Endothelial cell of umbilical vein (primary cell): ENCODE measurements around the gene ADIPOQ. TPM values are rescaled to one million over a fixed set of nuclear protein-coding genes. Genes with fewer than 3 reads are reported as not detected.

Experiments
- BruUV-seq: library from RNA; stranded (reverse); fragments of 400-500 nt; replicated peaks from 2 replicates; lab custom pipeline; 2021; lab: Mats Ljungman, UMichigan
- CTCF ChIA-PET: fragments of 300-600, 350-600 bp; sonication (Branson Sonifier 250); formaldehyde crosslinking; loops from one replicate; lab custom pipeline; 2021; ENCODE audit warnings: antibody characterized with exemption, inconsistent platforms; lab: Charles Lee
- POLR2A ChIA-PET: fragments of 300-600, 350-600 bp; sonication (Branson Sonifier 250); formaldehyde crosslinking; loops from one replicate; lab custom pipeline; 2021; ENCODE audit warnings: antibody characterized with exemption, inconsistent platforms; lab: Charles Lee
- DNase-seq: peaks from one replicate; pipeline ENCODE4 v3.0.0-alpha.2; 2011; ENCODE audit warnings: low read depth, low spot score
- FAIRE-seq: peaks from 2 replicates; lab custom pipeline; 2011; peaks lifted over from hg19 to GRCh38; lab: Jason Lieb, UNC
- H2AFZ ChIP-seq: 2 replicates; pipeline ENCODE4 v1.6.0; 2012; ENCODE audit warnings: low read depth, low read length, control low read depth, inconsistent platforms
- H3K27ac ChIP-seq: 2 replicates; pipeline ENCODE4 v1.5.1; 2011; ENCODE audit warnings: low read depth, mild to moderate bottlenecking, control low read depth, low read length, moderate library complexity; ENCODE audit not compliant: insufficient read depth
- H3K27me3 ChIP-seq, 2 experiments: 2 replicates each; pipeline versions ENCODE4 v1.6.0 to v1.6.1; 2011; ENCODE audit warnings: low read length in 2 of 2, mixed read lengths in 1 of 2; ENCODE audit not compliant: control insufficient read depth in 2 of 2, insufficient read depth in 2 of 2
- H3K36me3 ChIP-seq, 2 experiments: 2 replicates in 1 of 2; 3 replicates in 1 of 2; pipeline ENCODE4 v1.5.1; 2011; ENCODE audit warnings: low read length in 2 of 2, mild to moderate bottlenecking in 1 of 2, moderate library complexity in 1 of 2; ENCODE audit not compliant: control insufficient read depth in 2 of 2, insufficient read depth in 2 of 2; ENCODE audit errors: extremely low read depth in 1 of 2
- H3K4me1 ChIP-seq: 3 replicates; pipeline ENCODE4 v1.5.1; 2011; ENCODE audit warnings: mild to moderate bottlenecking, low read length; ENCODE audit not compliant: control insufficient read depth, insufficient read depth; ENCODE audit errors: extremely low read depth
- H3K4me2 ChIP-seq: 2 replicates; pipeline ENCODE4 v1.6.1; 2011; ENCODE audit warnings: low read length, control low read depth, mixed read lengths; ENCODE audit not compliant: insufficient read depth
- H3K4me3 ChIP-seq, 3 experiments: fragments of 200-600 bp in 1 of 3; sonication (generic), shearing (Covaris generic) in 1 of 3; replicated peaks in 1 of 3; 2 replicates each; pipeline ENCODE4 v1.5.1; 2011 to 2016; ENCODE audit warnings: control low read depth in 3 of 3, low read length in 3 of 3, mild to moderate bottlenecking in 2 of 3, inconsistent platforms in 1 of 3, low read depth in 1 of 3, moderate library complexity in 1 of 3; ENCODE audit not compliant: insufficient read depth in 1 of 3
- H3K79me2 ChIP-seq: 2 replicates; pipeline ENCODE4 v1.6.0; 2012; ENCODE audit warnings: low read length, inconsistent platforms; ENCODE audit not compliant: control insufficient read depth, insufficient read depth
- H3K9ac ChIP-seq: replicated peaks from 2 replicates; pipeline ENCODE3; 2011; ENCODE audit warnings: low read length, control low read depth; ENCODE audit not compliant: insufficient read depth; ENCODE audit errors: extremely low read depth
- H3K9me1 ChIP-seq: replicated peaks from 3 replicates; pipeline ENCODE4 v1.6.0; 2011; ENCODE audit warnings: mild to moderate bottlenecking, low read length; ENCODE audit not compliant: control insufficient read depth, insufficient read depth; ENCODE audit errors: extremely low read depth
- H3K9me3 ChIP-seq: replicated peaks from 2 replicates; pipeline ENCODE4 v1.5.1; 2012; ENCODE audit warnings: low read length, inconsistent platforms; ENCODE audit not compliant: control insufficient read depth, insufficient read depth
- H4K20me1 ChIP-seq: replicated peaks from 2 replicates; pipeline ENCODE3; 2011; ENCODE audit warnings: mild to moderate bottlenecking, low read length; ENCODE audit not compliant: control insufficient read depth, insufficient read depth; ENCODE audit errors: extremely low read depth
- CTCF ChIP-seq, 2 donors: IDR thresholded peaks; 1 replicate in 1 of 2; 2 replicates in 1 of 2; pipeline ENCODE4 v1.5.1; 2011; ENCODE audit warnings: low read length in 2 of 2, mild to moderate bottlenecking in 2 of 2, moderate library complexity in 2 of 2, control low read depth in 1 of 2, inconsistent platforms in 1 of 2, low read depth in 1 of 2; ENCODE audit not compliant: insufficient read depth in 1 of 2; ENCODE audit errors: extremely low read depth in 1 of 2
- EZH2 ChIP-seq: IDR thresholded peaks from 2 replicates; pipeline ENCODE4 v1.6.1; 2012; ENCODE audit warnings: borderline replicate concordance, low read depth, mild to moderate bottlenecking, moderate library complexity, low read length, inconsistent platforms; ENCODE audit not compliant: severe bottlenecking
- FOS ChIP-seq: IDR thresholded peaks from 2 replicates; pipeline ENCODE4 v1.6.1; 2011; ENCODE audit warnings: mild to moderate bottlenecking, low read length, moderate library complexity, borderline replicate concordance; ENCODE audit not compliant: insufficient read depth
- GATA2 ChIP-seq: IDR thresholded peaks from 2 replicates; pipeline ENCODE4 v1.7.0; 2011; ENCODE audit warnings: low read depth, mild to moderate bottlenecking, moderate library complexity, mixed read lengths, low read length; ENCODE audit not compliant: insufficient read length, insufficient read depth
- JUN ChIP-seq: IDR thresholded peaks from 2 replicates; pipeline ENCODE4 v1.6.1; 2011; ENCODE audit warnings: borderline replicate concordance, low read depth; ENCODE audit not compliant: insufficient read length, insufficient read depth
- MYC ChIP-seq: IDR thresholded peaks from one replicate; pipeline ENCODE4 v1.6.1; 2011; ENCODE audit warnings: mild to moderate bottlenecking, low read depth, low read length
- POLR2A ChIP-seq: IDR thresholded peaks from 2 replicates; pipeline ENCODE4 v1.6.1; 2012; ENCODE audit warnings: low read depth, mild to moderate bottlenecking, control low read depth, low read length
- POLR2AphosphoS5 ChIP-seq: IDR thresholded peaks from 2 replicates; pipeline ENCODE4 v1.6.1; 2012; ENCODE audit warnings: low read depth, mild to moderate bottlenecking, control low read depth, low read length, moderate library complexity; ENCODE audit not compliant: insufficient read depth
- dilution Hi-C: fragments of 300-500 bp; cut with MboI; formaldehyde crosslinking; loops from one replicate; pipeline ENCODE4 v1.15.0; 2019; ENCODE audit warnings: low sequenced_read_pairs; ENCODE audit not compliant: extremely low pct_ligation_motif_present
- intact Hi-C: fragments of 100-400 bp; cut with micrococcal nuclease; formaldehyde crosslinking; loops from one replicate; pipeline ENCODE4 v1.10.0; 2022
- polyA plus RNA-seq, 4 experiments: library from polyadenylated mRNA; depleted of rRNA in 3 of 4; stranded (reverse) in 3 of 4; unstranded in 1 of 4; fragments of >200 nt; gene quantifications; 2 replicates each; pipeline versions ENCODE4 v1.2.1 to v1.2.3, GENCODE V29; 2011 to 2012; ENCODE audit warnings: missing spikeins in 1 of 4
- total RNA-seq: library from RNA; stranded (reverse); gene quantifications from 2 replicates; pipeline ENCODE4 v1.2.3, GENCODE V29; 2021
- TF ChIP-seq, protein P1 (sequence below): IDR thresholded peaks from 2 replicates; pipeline ENCODE4 v1.6.1; 2011; ENCODE audit not compliant: insufficient read depth, insufficient read length

ADIPOQ gene
- total and polyA plus RNA-seq, 2 donors (not counting 3 experiments of a cell fraction or from before 2014, with no cell fraction given), result not detected

DNA sequence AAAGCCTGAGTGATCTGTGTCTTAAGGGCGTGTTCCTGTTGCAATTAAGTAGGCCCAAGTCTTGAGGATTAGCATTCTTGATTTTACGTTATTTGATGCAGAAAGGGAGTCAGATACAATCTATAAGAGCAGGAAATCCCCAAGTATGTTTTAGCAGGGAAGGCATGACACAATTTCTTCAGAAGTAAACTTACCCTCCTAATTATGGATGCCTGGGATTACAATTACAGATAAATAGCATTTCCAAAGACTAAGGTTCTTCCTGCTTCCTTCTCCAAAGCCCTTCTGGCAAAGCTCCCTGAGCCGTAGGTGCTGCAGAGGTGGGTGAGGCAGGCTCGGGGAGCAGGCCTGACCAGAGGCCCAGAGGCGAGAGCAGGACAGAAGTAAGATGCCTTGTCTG is 52.9 kb downstream of the ADIPOQ start:
- no peaks in the 10 kb centered on the region for H3K36me3 ChIP-seq
- H3K27me3 ChIP-seq, result no peaks in the 10 kb centered on the region
- no peaks in the 10 kb centered on the region for H3K4me1 ChIP-seq
- TF ChIP-seq GATA2, result no peak
- TF ChIP-seq CTCF (IDR thresholded peaks at IDR 0.05; ENCODE audit: extremely low read depth in 1 of 2, insufficient read depth in 1 of 2, low read depth in 1 of 2, low read length in 2 of 2), result no peak
- no peak for TF ChIP-seq POLR2A
- no peak for TF ChIP-seq POLR2AphosphoS5
- no peak for TF ChIP-seq EZH2
- TF ChIP-seq, protein P1, sequence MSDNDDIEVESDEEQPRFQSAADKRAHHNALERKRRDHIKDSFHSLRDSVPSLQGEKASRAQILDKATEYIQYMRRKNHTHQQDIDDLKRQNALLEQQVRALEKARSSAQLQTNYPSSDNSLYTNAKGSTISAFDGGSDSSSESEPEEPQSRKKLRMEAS, result no peak
- TF ChIP-seq MYC, result no peak
- TF ChIP-seq JUN, result no peak
- no peak for TF ChIP-seq FOS
- H4K20me1 ChIP-seq, result no peaks in the 10 kb centered on the region
- CTCF ChIA-PET, result no interaction called here
- BruUV-seq, result no TSS peak
- no peak overlapping the region for H3K4me2 ChIP-seq
- POLR2A ChIA-PET, result no interaction called here
- DNase-seq, result no peak
- H3K79me2 ChIP-seq, result no peaks in the 10 kb centered on the region
- no peaks in the 10 kb centered on the region for H3K9me1 ChIP-seq
- H3K27ac ChIP-seq, result no peak overlapping the region
- FAIRE-seq, result no peak
- H3K4me3 ChIP-seq, result no peak overlapping the region
- intact Hi-C loops (no loop called here), dilution Hi-C loops (no loop called here)
- H3K9me3 ChIP-seq, result no peaks in the 10 kb centered on the region
- H2AFZ ChIP-seq, result no peak overlapping the region
- no peak overlapping the region for H3K9ac ChIP-seq
